Stimulated activated CD8-positive, alpha-beta memory T cell treated with anti-CD3 and anti-CD28 coated beads, Interleukin-15, amount 100 ng/mL, for 4 hours (primary cell): ENCODE data around the gene OCSTAMP.

Source experiments
- DNase-seq, 2 donors: peaks; one replicate each; pipeline ENCODE4 v3.0.0-alpha.2; 2020; ENCODE audit warnings: low read depth in 2 of 2

Gene OCSTAMP

GRCh38 chr20:46519471-46520068 is 30.9 kb downstream of the OCSTAMP start:
- DNase-seq = no peak

GRCh38 chr20:46512943-46513844 is 37.3 kb downstream of the OCSTAMP start, which contains the start of gene ZNF334:
Gene ZNF334, minus strand, starts transcription at chr20:46513559. Its CDS starts 1,457 bp downstream, at chr20:46512102.
- DNase-seq = no peak

DNA sequence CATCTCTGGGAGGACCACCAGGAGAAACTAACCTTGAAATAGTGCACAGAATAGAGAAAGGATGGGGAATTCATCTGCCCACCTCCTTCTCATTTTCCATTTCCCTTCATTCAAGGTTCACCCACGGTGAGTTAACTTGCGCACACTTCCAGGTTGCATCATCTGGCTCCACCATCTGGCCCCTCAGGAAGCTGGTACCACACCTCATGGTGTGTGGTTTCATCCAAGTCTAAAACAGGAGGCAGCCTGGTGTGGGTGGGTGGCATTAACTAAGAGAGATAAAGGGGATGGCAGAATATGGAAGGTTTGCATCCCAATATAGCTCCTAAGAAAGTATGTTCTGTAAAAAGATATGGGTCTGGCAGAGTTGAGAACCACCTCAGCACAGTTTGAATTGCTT is 40.9 kb downstream of the OCSTAMP start:
- DNase-seq = no peak

DNA sequence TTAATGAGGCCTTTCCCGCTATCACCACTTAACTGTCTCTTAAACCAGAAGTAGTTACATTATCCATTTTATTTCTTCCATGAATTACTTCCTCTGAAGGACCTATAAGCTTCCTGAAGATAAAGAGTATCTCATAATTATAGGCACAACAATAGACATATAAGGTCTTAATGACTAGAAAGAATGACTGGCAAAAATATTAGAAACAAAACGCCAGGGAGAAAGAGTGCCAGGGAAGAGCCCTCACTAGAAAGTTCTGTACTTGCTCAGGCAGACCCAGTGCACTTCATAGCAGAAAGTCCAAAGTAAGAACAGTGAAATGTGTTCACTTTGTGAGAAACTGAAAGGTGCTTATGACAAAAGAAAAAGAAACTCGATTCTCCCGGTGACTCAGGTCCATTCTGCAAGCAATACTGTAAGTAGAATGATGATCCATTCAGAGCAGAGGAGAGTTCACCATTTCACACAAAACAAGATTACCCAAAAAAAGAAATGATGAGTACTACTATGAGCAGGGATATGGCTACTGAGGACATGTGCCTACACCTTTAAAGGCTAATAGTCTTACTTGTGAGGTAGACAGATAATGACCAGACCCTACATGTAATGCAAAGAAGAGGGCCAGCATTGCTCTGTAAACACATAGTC is 42.6 kb downstream of the OCSTAMP start:
- DNase-seq = no peak

DNA sequence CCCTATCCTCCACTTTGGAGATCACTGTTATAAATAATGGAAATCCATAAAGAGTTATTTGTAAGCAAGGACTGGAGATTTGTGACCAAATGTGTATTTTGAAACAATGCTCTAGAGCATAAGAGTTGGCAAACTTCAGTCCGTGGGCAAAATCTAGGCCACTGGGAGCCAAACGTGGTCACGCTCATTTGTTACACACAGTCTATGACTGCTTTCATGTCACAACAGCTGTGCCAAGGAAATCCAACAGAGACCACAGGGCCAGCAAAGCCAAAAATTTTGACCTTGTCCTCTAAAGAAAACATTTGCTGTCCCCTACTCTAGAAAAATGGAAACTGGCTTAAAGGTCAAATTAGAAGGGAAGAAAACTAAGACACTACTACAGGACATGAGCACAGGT is 44.9 kb downstream of the OCSTAMP start:
- DNase-seq = no peak

DNA sequence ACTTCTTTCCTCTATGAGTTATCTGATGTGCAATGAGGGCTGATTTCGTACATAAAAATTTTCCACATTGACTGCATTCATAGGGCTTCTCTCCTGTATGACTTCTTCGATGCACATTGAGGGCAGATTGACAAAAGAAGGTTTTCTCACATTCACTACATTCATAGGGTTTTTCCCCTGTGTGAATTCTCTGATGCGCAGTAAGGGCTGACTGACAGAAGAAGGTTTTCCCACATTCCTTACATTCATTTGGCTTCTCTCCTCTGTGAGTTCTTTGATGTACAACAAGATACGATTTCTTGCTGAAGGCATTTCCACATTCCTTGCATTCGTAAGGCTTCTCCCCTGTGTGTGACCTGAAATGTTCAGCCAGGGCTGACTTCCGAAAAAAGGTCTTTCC is 48.5 kb downstream of the OCSTAMP start:
- no peak for DNase-seq

DNA sequence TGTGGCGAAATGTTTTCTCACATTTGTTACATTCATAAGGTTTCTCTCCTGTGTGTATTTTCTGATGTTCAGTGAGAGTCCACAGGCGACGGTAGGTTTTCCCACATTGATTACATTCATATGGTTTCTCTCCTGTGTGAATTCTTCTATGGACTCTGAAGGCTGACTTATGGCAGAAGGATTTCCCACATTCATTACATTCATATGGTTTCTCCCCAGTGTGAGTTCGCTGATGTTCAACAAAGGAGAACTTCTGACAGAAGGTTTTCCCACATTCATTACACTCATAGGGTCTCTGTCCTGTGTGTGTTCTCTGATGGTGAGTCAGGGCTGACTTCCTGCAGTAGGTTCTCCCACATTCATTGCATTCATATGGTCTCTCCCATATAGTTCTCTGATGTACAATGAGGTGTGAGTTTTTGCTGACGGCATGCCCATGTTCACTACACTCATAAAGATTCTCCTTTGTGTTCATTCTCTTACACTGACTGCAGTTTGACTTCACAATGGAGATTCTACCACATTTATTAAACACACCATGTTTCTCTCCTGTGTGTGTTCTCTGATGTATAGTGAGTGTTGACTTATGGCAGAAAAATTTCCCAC is 49.0 kb downstream of the OCSTAMP start:
- DNase-seq = no peak

GRCh38 chr20:46494077-46494476 is 56.4 kb downstream of the OCSTAMP start:
- no peak for DNase-seq

DNA sequence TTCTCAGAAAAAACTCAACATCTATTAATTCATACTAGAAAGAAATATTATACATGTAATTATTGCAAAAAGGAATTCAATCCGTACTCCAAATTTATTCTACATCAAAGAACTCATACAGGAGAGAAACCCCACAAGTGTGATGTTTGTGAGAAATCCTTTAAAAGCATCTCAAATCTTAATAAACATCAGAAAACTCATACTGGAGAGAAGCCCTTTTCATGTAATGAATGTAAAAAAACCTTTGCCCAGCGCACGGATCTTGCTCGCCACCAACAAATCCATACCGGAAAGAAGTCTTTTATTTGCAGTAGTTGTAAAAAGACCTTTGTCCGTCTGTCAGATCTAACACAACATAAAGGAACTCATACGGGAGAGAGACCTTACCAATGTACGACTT is 59.1 kb downstream of the OCSTAMP start:
- no peak for DNase-seq
